Lung microvascular endothelial cell (primary cell): ENCODE data around the gene PHACTR2. TPM values are rescaled to one million over a fixed set of nuclear protein-coding genes. Genes with fewer than 3 reads are reported as not detected.
"Not testable (repeated sequence)": the region's sequence is repeated elsewhere in the genome, so short reads cannot be mapped to it uniquely, and the experiment has no call there.

Experiments used
- DNase-seq, 2 donors: peaks; one replicate each; pipeline versions ENCODE4 v3.0.0 to v3.0.0-alpha.2; 2010; ENCODE audit warnings: low read depth in 2 of 2
- total RNA-seq: library from RNA; depleted of rRNA; stranded (reverse); fragments of >200 nt; gene quantifications from 2 replicates; pipeline ENCODE4 v1.2.1, GENCODE V29; 2014

Gene PHACTR2
- total RNA-seq, 1 donor from 2014 or later = 207 TPM

GRCh38 chr6:143698329-143698728, 20.6 kb downstream of the PHACTR2 start:
- DNase-seq = no peak

GRCh38 chr6:143698759-143699429, 21.1 kb downstream of the PHACTR2 start:
- DNase-seq = no peak

- no peak for DNase-seq
Measured at GRCh38 chr6:143699430-143699825, 21.7 kb downstream of the PHACTR2 start.

GRCh38 chr6:143700684-143701348, 23.1 kb downstream of the PHACTR2 start:
- peak; percentile 39 to 87 for DNase-seq

- no peak for DNase-seq
Measured at GRCh38 chr6:143701349-143702234, 23.8 kb downstream of the PHACTR2 start.

GRCh38 chr6:143705569-143705968, 27.8 kb downstream of the PHACTR2 start:
- no peak for DNase-seq

GRCh38 chr6:143707697-143708096, 29.9 kb downstream of the PHACTR2 start:
- DNase-seq = peak in 1 of 2 donors; percentile 13

- no peak for DNase-seq
Measured at GRCh38 chr6:143708889-143709288, 31.1 kb downstream of the PHACTR2 start.

- no peak for DNase-seq
Measured at GRCh38 chr6:143711714-143712113, 33.9 kb downstream of the PHACTR2 start.

- DNase-seq = no peak
Measured at GRCh38 chr6:143718472-143718871, 40.7 kb downstream of the PHACTR2 start.

GRCh38 chr6:143721642-143722041, 43.9 kb downstream of the PHACTR2 start:
- no peak for DNase-seq

- DNase-seq = no peak
Measured at GRCh38 chr6:143724876-143725275, 47.1 kb downstream of the PHACTR2 start.

- DNase-seq = no peak
Measured at GRCh38 chr6:143726015-143726647, 48.4 kb downstream of the PHACTR2 start.

GRCh38 chr6:143727035-143727434, 49.3 kb downstream of the PHACTR2 start:
- peak in 1 of 2 donors; percentile 25 for DNase-seq

- no peak for DNase-seq
Measured at GRCh38 chr6:143731789-143732188, 54.0 kb downstream of the PHACTR2 start.

- DNase-seq = no peak
Measured at GRCh38 chr6:143732536-143732935, 54.8 kb downstream of the PHACTR2 start.

GRCh38 chr6:143733510-143733909, 55.7 kb downstream of the PHACTR2 start:
- no peak for DNase-seq

GRCh38 chr6:143734641-143735063, 56.9 kb downstream of the PHACTR2 start:
- DNase-seq = peak; percentile 59 to 78

GRCh38 chr6:143738072-143738690, 60.4 kb downstream of the PHACTR2 start:
- DNase-seq = not testable (repeated sequence)

GRCh38 chr6:143739341-143739851, 61.6 kb downstream of the PHACTR2 start:
- DNase-seq = no peak

GRCh38 chr6:143740213-143740612, 62.4 kb downstream of the PHACTR2 start:
- no peak for DNase-seq
